ENCODE results near the gene FADS6.
"Not testable (repeated sequence)": the region's sequence is repeated elsewhere in the genome, so short reads cannot be mapped to it uniquely, and the experiment has no call there.

Gene FADS6

DNA sequence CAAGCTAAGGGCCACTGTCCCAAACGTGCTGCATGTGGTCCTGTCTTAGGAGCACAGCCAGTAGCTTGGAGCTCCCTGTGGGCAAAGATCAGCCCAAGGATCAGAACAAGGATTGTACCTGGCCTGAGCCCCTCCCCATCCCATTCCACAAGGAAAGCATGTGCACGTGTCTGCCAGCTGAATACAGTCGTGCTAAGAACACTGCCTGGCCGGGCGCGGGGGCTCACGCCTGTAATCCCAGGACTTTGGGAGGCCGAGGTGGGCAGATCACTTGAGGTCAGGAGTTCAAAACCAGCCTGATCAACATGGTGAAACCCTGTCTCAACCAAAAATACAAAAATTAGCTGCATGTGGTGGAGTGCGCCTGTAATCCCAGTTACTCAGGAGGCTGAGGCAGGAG lies 23.4 kb downstream of the FADS6 start:
- DNase-seq (ENCODE audit: low read depth in 3 of 3): not testable (repeated sequence)

DNA sequence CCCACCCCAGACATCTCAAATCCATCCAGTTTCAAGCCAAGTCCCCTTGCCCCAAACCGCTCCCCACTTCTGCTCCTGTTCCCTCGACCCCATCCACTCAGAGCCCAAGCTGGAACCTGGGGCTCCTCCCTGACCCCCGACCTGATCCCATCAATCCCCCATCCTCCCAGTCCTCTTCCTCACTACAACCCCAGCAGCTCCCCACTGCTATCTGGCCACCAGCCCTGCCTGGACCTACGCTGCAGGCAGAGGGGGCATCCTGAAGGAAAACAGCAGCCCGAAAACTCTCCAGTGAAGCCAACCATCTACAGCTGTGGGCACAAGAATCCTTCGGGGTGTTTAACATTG lies 24.6 kb downstream of the FADS6 start:
- DNase-seq (ENCODE audit: low read depth in 3 of 3): no peak

DNA sequence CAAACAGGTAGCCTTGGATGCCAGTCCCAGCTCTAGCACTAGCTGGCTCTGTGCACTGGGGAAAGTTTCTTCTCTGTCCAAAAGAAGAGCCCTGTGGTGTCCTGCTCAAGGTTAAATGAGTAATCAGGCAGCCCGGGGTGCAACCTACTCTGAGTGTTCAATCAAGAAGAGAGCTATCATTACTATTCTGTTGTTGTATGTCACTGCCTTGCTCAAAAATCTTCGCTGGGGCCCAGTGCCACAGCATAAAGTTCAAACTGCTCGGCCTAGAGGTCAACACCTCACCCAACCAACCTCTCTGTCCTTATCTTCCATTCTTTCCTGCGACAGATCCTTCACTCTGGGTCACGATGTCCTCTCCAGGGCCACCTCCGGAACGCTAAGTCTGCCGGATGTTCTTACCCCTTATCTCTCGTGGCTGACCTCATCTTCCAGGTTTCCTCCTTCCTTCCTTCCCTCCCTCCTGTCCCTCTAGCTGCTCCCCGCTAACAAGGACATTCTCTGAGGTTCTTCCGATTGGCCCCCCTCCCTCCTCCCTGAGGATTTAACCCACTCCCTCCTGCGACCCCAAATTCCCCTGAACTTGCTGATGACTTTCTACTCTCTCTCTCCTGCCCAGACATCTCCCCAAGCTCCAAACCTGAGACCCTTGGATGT lies 25.1 kb downstream of the FADS6 start:
- DNase-seq (ENCODE audit: low read depth in 3 of 3): no peak

DNA sequence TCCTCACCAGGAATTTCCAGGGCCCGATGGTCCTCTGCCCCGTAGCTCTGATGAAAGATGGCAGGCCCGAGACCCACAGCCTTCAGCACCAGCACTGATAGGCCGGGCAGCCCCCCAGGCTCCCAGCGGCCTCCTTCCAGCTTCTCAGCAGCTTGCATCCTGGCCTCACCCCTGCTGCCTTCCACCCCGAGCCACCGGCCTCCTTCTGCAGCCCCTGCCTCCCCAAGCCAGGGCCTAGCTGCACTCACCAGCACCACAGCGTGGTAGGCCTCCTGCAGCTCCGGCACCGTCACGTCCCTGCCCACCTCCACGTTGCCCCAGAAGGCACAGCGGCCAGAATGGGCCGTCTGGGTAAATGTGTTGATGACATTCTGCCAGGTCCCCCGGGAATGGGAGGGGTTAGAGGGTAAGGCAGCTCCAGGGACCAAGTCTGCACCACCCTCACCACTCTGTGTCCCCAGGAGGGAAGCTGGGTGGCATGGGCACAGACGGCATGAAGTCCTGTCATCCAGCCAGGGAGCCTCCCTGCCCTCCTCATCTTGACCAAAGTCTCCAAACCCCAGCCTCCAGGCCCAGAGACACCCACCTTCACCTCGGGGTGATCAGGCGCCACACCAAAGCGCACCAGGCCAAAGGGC lies 27.1 kb downstream of the FADS6 start:
- no peak for DNase-seq (ENCODE audit: low read depth in 3 of 3)

DNA sequence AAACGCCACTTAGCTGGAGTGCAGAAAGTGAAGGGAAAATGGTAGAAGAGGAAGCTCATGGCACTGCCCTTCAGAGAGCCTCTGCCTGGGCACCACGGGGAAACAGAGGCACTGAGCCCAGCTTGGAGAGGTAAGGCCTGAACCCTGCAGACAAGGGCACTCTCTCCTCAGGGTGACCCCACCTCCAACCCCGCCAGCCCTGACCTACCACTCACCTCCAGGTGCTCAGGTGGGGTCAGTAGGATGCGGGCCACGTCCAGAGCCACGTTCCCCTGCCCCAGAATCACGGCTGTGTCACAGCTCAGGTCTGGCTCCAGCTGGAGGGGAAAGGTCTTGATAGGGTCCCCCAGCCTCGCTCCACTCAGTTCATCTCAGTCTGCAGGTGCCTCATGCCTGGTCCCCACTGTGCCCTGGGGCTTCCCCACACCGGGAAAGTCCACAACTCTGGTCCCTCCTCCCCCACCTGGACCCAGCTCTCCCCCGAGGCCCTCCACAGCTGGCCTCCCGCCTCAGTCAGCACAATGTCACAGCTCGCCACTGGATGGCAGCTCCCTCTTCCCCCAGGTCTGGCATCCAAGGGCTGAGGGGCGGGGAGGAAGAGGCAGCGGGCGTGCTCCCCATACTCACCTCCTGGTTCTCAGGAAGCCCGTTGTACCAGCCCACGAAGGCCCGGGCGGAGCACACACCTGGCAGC lies 27.8 kb downstream of the FADS6 start:
- DNase-seq (ENCODE audit: low read depth in 3 of 3): no peak

DNA sequence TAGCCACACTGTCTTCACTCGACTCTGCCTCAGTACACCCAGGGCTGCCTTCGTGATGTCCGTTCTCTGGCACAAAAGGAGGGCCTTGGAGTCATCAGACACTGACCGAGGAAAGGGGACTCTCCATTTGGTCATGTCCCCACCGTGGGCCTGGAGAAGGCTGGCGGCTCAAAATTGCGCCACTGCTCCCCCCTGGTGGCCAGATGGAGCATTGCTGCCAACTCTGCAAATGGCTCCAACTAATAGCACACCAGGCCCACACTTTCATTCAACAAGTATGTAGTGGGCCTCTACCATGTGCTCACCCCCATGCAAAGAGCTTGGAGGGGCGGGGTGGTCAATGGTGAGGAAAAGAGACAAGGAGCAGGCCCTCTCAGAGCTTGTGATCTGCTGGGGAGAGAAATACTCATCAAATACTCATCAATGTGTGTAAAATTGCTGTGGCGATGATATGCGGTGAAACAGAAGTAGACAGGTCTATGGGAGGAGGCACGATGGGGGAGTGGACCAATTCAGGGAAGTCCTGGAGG lies 28.5 kb downstream of the FADS6 start:
- peak; percentile 50 to 68 (median 57) for DNase-seq (ENCODE audit: low read depth in 3 of 3)

DNA sequence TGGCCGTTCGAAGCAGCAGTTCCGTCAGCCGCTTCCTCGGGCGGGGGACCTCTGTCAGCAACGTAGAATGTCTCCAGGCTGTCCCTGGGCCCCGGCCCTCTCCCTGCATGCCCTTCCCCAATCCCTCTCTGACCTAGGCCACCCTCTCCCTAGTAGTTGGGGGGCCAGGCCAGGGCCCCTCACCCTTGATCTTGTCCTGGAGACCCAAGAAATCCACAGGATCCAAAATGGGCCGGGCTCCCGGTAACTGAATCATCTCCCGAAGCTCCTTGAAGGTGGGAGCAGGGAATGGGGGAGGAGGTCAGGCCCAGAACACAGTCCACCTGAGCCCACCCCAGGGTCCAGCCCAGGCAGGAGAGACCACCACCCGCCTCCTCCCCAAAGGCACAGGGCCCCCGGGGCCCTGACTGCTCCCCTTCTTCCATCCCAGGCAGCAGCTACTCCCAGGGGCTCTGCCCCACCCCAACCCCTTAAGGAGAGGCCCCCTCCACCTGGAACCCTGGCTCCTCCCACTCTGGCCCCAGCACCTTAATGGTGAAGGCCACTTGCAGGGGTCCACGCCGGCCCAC lies 29.1 kb downstream of the FADS6 start:
- no peak for DNase-seq (ENCODE audit: low read depth in 3 of 3)

DNA sequence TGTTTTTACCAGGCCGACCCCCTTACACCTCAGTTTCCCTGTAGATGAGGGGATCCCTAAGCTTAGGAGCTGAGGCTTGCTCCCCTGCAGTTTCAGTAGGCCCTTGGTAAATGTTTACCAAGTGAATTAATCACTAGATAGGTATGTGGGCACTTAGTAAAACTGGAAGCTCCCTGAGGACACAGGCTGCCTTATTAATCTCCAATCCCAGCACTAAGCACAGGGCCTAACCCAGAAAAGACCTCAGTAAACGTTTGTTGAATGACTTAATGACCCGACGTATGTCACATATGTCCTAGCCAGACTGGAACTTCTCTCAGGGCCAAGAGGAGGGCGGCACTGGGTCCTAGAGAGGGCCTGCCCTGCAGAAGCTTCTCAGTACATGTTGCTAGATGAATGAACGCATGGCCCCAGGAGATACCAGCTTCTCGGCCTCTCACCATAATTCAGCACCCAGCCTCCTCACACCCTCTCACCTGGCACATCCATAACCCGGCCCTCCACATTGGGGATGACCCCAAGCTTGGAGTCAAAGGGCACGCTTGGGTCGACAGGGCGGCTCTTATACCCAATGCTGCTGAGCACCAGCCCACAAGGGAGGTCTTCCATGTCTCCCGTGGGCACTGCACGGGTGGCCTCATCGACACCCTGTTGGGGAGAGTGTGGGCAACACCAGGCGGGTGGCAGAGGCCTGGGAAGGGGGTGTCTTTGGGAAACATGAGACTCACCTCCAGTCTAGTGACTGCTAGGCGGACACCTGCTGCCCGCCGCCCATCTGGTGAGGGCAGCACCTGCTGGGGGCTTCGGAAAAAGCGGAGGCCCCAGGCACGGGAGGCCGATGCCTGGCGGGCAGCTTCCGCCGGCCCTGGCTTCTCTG lies 29.8 kb downstream of the FADS6 start:
- DNase-seq (ENCODE audit: low read depth in 3 of 3): no peak

DNA sequence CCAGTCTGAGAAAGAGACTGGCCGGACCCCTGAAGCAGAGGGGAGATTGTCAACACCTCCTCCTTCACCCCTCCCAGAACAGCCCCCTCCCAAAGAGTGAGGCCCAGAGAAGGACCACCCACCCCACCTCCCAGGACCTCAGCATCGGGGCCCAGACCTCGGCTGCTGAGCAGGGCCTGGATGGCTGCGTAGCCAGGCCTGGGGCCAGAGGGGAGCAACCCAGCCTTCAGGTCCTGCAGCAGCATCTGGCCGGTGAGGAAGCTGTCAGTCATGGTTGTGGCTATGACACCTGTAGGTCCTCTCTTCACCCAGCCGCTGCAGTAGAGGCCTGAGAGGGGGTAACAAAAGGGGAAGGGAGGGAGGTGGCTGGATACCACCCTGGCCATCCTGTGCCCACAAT lies 30.5 kb downstream of the FADS6 start:
- no peak for DNase-seq (ENCODE audit: low read depth in 3 of 3)

DNA sequence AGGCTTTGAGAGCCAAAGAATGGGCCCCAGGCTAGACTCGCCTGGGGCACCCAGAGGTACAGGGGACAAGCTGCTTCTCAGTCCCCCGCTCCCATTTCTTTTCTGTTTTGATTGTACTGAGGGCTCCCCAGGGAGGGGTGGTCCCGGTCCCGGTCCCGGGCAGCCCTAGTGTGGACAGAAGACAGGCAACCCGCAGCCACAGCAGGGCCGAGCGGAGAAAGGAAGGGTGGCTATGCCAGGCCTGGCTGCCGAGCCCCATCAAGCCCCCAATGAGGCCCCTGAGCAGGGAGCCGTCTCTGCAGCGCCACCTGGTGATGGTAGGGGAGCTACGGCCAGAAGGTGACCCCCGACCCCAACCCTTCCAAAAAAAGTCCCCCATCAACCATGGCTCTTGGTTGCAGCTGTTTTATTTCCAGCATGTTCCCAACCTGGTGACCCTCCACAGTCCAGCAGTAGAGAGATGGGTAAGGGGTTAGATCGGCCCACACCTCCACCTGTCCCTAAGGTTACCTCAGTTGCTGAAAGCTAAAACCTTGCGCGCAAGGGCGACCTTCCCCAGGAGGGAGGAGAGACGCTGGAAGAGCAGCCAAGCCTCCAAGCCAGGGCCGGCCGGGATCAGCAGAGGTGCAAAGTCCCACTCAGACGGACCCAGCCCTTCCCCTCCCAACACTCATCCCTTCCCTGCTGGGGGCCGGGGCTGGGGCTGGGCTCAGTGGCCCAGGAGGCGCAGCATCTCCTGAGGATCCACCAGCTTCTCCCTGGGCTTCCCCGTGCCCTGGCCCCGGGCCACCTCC lies 31.1 kb downstream of the FADS6 start:
- DNase-seq (ENCODE audit: low read depth in 3 of 3): peak; percentile 52 to 74 (median 56)

DNA sequence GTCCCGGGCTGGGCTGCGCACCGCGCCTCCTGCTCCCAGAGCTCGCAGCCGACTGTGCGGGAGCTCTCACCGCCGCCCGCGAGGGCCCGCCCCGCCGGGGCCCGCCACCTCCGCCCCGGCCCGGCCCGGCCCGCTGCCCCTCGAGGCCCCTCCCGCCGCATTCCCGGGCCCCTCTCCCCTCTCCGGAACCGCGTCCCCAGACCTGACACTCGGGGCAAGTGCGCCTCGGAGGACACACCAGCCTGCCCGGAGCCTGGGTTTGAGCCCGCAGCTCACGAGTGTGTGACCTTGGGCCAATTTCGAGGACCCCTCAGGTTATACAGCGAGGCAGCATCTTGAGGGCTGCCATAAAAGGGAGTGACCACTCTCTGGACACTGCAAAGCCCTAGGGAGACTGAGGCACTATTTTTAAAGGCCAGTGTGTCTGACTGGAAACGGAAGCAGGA lies 31.7 kb downstream of the FADS6 start:
- no peak for DNase-seq (ENCODE audit: low read depth in 3 of 3)

DNA sequence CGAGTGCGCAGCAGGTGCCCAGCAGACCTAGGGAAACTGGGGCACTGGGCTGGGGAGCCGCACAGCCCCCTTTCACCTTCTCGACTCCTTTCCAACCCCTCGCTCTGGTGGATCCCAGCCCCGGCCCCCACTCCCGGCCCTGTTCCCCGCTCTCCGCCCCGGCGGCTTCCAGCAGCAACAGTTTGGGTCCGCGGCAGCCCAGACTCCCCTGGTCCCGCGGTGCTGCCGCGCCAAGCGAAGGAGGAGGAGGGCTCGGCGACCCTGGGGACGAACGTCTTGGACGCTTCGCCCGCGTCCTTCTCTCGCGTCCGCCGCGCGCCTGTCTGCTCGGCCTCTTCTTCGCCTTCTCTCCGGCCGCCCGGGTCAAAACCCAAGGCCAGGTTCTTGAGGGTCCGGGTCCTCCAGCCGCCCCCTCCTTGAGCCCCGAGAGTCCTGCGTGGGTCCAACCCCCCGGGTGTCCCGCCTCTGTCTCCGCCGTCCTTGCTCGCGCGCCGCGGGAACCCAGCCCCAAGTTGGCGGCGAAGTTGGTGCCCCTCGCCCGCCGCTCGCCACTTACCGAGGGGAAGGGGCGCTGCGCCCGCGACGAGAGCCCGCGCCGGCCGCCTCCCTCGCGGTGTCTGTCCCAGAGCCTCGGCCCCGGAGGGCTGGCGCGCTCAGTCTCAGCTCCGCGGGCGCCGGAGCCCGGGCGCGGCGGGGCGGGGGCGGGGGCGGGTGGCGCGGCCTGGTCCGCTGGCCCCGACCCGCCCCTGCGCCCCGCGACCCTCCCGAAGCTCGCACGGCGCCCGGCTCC lies 32.4 kb downstream of the FADS6 start:
- no peak for DNase-seq (ENCODE audit: low read depth in 3 of 3)

DNA sequence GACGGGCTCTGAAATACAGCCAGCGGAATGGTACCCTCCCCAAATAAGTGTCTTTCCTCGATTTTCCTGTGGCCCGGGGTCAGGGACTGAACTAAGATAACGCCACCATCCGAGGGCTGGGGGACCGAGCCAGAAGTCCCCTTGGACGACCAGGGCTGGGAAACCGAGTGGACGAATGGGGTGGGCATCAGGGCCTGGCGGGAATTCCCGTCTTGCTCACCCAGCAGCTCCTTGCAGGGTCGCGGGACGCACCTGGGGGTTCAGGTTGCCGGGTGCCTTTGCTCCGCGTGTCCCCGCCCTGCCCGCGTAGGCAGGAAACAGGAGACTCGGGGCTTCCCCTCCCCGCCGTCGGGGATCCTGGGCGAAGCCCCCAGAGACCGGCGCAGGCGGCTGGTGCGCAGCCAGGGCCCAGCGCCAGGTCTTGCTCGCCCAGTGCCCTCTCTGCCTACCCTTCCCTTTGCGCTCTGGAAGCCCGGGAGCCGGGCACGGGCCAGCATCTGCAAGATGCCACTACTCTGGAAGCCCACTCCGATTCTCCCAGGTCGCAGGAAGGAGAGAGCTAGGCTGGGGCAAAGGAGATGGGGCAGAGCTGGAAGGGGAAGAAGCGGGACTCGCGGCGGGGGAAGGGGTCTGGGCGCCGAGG lies 33.1 kb downstream of the FADS6 start:
- DNase-seq (ENCODE audit: low read depth in 3 of 3): no peak

DNA sequence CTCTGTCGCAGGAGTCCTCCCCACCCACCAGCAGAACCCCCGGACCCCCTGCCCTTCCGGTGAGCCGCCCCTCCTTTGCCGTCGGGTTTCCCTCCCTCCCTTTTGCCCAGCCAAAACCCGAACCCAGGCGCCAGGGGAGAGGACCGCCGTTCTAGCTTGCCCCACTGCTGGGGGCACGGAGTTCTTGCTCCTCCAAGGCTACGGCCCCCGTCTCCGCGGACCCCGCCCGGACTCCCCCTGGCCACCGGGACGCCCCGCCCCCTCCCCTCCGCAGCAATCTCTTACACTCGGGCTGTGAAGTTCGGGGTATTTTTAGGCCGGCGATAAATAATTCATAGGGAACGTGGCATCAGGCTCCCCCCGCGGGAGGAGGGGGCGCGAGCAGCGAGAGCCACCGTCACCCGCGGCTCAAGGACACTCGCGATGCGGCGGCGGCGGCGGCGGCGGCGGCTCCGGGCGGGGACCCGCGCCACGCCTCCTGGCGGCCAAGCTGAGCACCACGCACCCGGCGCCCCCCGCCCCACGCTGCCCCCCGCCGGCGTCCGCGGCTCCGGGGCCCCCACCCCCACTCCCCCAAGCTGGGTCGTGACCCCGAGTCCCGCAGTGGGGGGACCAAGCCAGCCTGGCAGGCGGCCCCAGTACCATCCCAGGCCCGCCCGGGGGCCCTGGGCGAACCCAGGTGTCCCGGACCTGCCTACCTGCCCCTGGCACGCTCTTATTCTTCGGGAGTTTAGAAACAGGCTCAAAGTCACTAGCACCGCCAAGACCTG lies 33.8 kb downstream of the FADS6 start, which contains the start of gene GRIN2C:
Gene GRIN2C, minus strand, starts transcription at position 427 of the 770 bp plus-strand sequence. CDS start 4,793 bp downstream, outside the sequence.
- peak in 1 of 3 experiments; percentile 24 for DNase-seq (ENCODE audit: low read depth in 3 of 3)

DNA sequence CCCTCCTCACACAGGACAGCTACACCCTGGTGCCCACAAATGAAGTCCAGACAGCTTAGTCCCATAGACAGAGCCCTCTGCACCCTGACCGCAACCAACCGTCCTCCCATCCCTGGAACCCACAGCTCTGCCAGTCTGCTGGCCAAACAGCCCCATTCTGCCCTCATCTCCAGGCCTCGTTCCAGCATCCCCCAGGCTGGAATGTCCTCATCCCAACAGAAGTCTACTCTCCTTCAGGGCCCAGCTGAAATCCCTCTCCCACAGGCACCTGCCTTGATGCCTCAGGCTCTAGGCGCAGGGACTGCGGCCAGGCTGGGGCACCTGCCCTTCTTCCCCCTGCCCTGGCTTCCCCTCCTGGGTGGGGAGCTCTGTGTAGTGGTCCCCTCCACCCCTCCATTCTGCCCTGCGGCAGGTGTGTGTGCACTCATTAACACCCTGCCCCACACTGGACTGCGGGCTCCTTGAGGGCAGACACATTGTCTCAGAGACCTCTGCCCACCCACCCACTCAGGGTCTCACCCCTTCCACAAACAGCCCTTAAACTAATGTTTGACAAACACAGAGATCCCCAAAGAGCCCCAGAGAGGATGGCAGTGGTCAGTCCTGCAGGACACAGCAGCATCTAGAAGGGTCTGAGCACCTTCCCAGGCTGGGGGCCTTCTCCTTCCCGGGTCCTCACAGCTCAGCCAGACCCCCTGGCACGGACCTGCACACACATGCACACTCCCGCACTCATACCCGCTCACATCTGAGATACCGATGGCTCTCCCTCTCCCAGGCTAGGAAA lies 34.6 kb downstream of the FADS6 start:
- DNase-seq (ENCODE audit: low read depth in 3 of 3): no peak

DNA sequence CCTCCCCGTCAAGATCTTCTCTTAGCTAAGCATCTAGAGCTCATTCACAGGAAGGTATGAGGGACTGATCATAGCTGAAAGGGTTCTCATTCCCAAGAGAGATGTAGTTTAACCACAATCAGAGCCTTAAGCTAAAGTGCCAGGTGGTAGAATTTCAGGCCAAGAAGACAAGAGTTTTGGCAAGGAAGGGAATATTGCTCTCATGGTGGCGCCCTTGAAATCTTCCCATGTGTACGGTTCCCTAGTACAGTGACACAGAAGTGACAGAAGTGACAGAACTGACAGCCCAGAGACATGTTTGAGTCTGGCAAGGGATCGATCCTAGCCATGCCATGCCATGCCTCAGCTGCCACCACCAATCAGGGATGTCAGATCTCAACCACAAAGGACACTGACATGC lies 36.2 kb downstream of the FADS6 start:
- DNase-seq (ENCODE audit: low read depth in 3 of 3): no peak

DNA sequence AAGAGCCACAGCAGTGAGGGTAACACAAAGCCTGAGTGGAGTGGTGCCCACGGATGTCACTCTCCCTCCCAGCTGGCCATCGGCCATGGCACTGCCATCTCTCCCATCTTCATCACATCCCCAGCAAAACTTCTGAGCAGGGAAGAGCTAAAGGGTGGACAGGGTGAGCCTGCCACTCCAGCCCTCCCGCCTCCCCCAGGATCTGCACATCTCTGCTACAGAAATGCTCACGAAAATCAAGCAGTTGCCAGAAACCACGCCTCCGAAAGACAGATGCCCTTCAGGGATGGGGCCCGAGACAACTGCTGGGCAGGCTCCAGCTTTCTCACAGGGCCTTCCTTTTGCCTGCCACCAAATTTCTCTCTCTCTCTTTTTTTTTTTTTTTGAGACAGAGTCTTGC lies 37.3 kb downstream of the FADS6 start:
- DNase-seq (ENCODE audit: low read depth in 3 of 3): no peak

DNA sequence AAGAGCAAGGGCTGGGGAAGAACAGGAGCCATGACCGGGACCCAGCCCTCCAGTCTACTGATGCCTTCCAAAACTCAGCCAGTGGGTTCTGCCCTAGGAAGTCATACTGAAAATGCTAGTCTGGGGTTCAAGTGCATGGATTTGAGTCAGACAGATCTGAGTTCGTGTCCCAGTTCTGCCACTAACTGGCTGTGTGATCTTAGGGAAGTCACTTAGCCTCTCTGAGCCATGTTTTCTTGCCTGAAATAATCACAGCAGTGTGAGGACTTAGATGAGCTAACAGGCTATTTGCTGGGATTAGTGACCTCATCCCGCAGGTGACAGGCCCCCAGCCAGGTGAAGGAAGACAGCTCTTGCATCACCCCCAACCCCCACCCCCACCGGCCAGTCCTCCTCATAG lies 38.1 kb downstream of the FADS6 start:
- DNase-seq (ENCODE audit: low read depth in 3 of 3): no peak
